ENCODE results near the gene RAMP2. TPM values are rescaled to one million over a fixed set of nuclear protein-coding genes. Genes with fewer than 3 reads are reported as not detected.

Gene RAMP2, protein sequence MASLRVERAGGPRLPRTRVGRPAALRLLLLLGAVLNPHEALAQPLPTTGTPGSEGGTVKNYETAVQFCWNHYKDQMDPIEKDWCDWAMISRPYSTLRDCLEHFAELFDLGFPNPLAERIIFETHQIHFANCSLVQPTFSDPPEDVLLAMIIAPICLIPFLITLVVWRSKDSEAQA
- 0.65 and 1.4 TPM in 2 replicates for total RNA-seq

DNA sequence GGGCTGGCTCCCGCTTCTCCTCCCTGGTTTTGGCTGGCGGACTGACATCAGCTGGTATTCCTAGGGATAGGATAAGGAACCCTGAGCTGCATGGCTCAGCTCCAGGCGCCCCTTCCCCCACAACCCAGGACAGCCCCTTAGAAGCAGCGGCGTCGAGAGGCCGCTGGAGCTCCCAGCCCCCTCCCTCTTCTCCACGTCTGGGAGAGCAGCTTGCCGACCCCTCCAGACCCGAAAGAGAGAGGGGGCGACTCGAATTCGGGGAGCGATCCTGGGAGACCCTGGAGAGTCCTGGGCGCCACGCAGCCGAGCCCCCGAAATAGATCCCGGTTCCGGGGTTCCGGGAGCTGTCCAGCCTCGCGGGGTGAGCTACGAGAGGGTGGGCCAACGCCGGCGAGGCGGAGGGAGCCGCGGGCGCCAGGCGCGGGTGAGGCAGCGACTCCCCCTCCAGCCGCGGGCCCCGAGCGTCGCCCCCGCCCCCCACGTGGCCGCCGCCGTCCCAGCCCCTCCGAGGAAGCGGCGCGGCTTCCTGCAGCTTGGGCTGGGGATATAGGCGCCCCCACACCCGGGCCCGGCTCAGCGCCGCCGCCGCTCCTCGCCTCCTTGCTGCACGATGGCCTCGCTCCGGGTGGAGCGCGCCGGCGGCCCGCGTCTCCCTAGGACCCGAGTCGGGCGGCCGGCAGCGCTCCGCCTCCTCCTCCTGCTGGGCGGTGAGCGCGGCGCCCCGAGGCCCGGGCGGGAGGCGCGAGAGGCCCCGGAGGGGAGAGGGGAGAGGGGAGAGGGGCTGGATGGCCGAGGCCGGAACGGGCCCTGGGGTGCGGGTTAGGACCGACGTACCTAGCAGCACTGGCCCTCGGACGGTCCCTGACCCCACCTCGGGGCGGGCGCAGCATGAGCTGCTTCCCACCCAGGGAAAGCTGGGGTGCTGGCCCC lies at the start of gene RAMP2:
TSS of gene RAMP2 (plus strand) at position 576 of the 930 bp plus-strand sequence. CDS start at position 611, 35 bp downstream.

DNA sequence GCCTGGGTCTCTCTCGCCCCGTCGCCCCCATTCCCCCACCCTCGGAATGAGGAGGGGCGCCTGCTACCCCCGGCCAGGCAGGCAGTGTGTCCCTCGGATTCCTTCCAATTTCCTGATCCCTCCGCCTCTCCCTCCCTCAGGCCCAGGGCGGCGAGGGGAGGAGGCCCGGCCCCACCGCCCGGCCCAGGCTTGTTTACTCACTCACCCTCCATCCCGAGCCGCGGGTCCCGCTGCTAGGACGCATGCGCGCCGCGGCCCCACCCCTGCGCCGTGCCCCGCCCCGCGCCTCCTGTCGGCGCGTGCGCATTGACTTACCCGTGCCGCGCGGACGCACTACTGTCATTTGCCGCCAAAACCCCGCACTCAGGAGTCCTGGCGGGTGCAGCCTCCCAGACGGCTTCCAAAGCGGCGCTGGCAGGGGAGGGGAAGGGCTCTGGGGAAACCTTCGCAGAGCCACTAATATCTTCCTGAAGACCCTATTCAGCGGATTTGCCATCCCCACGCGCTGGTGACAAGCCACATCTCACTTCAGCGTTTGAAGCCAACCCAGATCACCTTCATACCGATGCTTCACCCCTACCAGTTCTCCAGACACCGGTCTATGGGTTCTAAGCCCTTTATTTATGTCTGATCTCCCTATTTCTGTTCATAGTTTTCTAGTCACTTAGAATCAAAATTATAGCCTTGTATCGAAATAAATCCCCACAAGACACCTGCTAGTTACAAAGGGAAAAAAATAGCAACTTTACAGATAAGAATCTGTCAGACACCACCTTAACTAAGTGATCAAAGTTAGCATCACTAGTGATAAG lies 16.0 kb upstream of the RAMP2 start, which contains the start of gene EZH1:
TSS of gene EZH1 (minus strand) at position 235 of the 812 bp plus-strand sequence. CDS start 16,099 bp downstream, outside the sequence.

DNA sequence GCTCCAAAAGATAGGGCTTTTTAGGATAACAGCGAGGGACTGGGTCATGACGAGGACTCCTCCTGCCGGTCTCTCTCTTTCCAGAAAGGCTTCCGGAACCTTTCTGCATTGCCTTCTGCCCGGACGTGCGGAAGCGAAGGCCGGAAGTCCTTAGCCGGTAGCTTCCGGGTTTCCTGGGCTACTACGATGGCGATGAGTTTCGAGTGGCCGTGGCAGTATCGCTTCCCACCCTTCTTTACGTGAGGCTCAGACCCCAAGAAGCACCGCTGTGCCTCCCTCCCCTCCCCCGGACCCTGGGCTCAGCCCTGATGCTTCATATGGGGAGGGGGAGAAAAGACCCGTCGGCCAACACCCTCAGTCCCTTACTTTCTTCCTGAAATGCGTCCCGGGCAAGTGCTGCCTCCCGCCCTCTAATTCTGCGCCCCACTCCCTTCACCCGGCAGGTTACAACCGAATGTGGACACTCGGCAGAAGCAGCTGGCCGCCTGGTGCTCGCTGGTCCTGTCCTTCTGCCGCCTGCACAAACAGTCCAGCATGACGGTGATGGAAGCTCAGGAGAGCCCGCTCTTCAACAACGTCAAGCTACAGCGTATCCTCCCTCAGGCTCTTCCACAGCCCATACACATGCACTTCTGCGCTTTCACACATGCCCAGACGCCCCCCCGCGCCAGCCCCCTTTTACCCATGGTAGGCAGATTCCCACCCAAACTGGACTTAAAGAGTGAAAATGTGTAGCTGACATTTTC lies 12.4 kb downstream of the RAMP2 start, which contains the start of gene VPS25:
TSS of gene VPS25 (plus strand) at position 160 of the 746 bp plus-strand sequence. CDS start at position 187, 27 bp downstream.

DNA sequence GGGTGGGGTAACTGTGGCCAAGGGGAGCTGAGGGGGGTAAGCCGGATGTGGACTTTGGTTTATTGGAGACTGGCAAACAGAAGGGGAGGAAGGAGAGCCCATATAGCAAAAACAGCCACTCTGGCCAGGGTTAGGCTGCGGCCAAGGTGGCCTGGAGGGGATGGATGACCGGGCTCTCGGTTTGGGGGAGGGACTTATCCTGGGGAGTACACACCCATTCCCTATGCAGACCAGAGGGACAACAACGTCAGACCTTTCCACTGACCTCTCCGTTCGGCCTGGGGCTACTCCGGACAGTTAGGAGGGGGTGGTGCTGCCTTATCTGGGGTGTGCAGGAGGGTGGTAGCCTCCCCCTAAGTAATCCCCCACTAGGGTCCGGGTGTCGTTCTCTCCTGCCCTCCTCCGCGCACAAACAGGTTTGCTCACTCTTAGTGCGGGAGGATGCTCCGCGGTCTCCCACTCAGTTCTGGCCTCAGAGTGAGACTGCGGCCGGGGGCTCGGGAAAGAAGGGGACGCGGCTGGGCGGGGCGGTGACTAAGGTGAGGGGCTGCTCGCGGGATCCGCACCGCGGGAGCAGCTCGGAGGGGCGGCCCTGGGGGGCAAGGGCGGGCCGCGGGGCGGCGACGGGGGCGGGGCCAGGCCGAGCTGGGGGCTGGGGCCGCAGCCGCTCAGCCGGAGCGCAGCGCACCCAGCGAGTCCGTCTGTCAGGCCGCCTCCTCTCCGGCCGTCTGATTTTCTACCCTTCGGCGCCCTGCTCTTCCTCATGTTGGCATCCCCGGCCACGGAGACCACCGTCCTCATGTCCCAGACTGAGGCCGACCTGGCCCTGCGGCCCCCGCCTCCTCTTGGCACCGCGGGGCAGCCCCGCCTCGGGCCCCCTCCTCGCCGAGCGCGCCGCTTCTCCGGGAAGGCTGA lies 19.2 kb downstream of the RAMP2 start, which contains the start of gene WNK4:
TSS of gene WNK4 (plus strand) at position 675 of the 915 bp plus-strand sequence. CDS start at position 764, 89 bp downstream.

DNA sequence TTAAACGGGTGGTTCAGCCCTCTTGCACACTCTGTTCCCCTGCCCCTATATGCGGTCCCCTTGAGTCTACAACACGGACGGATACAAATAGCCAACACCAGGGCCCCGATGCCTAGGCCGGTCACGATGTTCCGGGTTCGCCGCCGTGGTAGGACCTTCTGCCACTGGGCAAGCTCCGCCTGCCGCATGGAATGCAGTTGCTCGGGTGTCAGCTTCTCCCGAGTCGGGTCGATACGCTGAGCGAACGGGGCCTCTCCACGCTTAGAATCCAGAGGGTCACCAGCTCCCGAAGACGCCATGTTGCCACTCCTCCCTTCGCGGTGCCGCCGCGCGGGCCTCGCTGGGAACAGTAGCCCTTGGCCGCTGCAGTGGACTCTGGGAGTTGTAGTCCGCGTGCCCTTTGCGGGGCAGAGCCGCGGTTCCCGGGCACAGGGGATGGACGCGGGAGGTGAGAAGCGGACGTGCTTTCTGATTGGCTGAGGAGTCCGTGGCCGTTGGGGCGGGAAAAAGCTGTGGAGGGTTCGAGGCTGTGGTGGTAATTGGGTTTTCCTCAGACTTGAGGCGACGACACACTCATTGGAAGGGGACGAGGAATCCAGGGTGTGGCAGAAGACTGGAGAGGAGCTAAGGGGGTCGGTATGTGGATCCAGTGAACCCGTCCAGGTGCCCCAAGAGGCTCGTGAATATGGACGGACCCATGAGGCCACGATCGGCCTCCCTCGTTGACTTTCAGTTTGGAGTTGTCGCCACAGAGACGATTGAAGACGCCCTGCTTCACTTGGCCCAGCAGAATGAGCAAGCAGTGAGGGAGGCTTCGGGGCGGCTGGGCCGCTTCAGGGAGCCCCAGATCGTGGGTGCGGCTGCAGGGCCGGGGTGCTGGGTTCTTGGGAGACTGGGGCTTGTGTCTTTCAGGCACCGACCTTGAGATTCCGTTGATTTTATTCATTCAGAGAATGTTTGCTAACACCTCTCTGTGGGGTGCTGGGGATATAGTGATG lies 37.7 kb downstream of the RAMP2 start, which contains the start of the genes CNTD1 and COA3:
TSS of gene CNTD1 (plus strand) at position 479 of the 998 bp plus-strand sequence. CDS start at position 686, 207 bp downstream.
TSS of gene COA3 (minus strand) at position 322 of the 998 bp plus-strand sequence. CDS start at position 299, 23 bp downstream.

Other genes starting within 250 kb of the RAMP2 start
- 68.9 and 84.5 TPM in 2 replicates for gene NAGLU, start 225.0 kb upstream of the RAMP2 start, total RNA-seq
- gene HSD17B1, start 208.3 kb upstream of the RAMP2 start, total RNA-seq: 2.1 and 6.0 TPM in 2 replicates
- 15.7 and 33.8 TPM in 2 replicates for gene COASY, start 199.1 kb upstream of the RAMP2 start, total RNA-seq
- 30.8 and 35.6 TPM in 2 replicates for gene MLX, start 194.1 kb upstream of the RAMP2 start, total RNA-seq
- 1.6 and 2.2 TPM in 2 replicates for gene PSMC3IP, start 183.5 kb upstream of the RAMP2 start, total RNA-seq
- gene RETREG3, start 151.9 kb upstream of the RAMP2 start, total RNA-seq: 48.9 and 51.7 TPM in 2 replicates
- 43.9 and 57.3 TPM in 2 replicates for gene TUBG1, start 151.5 kb upstream of the RAMP2 start, total RNA-seq
- 10.9 and 11.2 TPM in 2 replicates for gene TUBG2, start 101.9 kb upstream of the RAMP2 start, total RNA-seq
- 19.6 and 19.9 TPM in 2 replicates for gene PLEKHH3, start 84.2 kb upstream of the RAMP2 start, total RNA-seq
- 1.3 and 7.8 TPM in 2 replicates for gene CCR10, start 79.4 kb upstream of the RAMP2 start, total RNA-seq
- gene CNTNAP1, start 78.7 kb upstream of the RAMP2 start, total RNA-seq: 25.3 and 49.4 TPM in 2 replicates
- 9.6 and 13.5 TPM in 2 replicates for gene EZH1, start 16.2 kb upstream of the RAMP2 start, total RNA-seq
- 77.3 and 82.1 TPM in 2 replicates for gene VPS25, start 12.2 kb downstream of the RAMP2 start, total RNA-seq
- 2.0 and 4.1 TPM in 2 replicates for gene WNK4, start 19.4 kb downstream of the RAMP2 start, total RNA-seq
- gene COA3, start 37.5 kb downstream of the RAMP2 start, total RNA-seq: 64.2 and 69.5 TPM in 2 replicates
- not detected in 2 replicates for gene CNTD1, start 37.6 kb downstream of the RAMP2 start, total RNA-seq
- gene BECN1, start 63.1 kb downstream of the RAMP2 start, total RNA-seq: 68.6 and 74.5 TPM in 2 replicates
- 67.7 and 107 TPM in 2 replicates for gene PSME3, start 72.2 kb downstream of the RAMP2 start, total RNA-seq
- gene AOC2, start 83.4 kb downstream of the RAMP2 start, total RNA-seq: 0.65 TPM in 1 of 2 replicates, not detected in the other
- not detected in 2 replicates for gene AOC3, start 90.0 kb downstream of the RAMP2 start, total RNA-seq
- not detected in 2 replicates for gene G6PC1, start 139.6 kb downstream of the RAMP2 start, total RNA-seq
- 23.5 and 32.2 TPM in 2 replicates for gene AARSD1, start 203.2 kb downstream of the RAMP2 start, total RNA-seq
- not detected in 2 replicates for gene PTGES3L, start 218.9 kb downstream of the RAMP2 start, total RNA-seq
- 7.6 and 9.0 TPM in 2 replicates for gene RUNDC1, start 219.3 kb downstream of the RAMP2 start, total RNA-seq
- 1,314 and 1,460 TPM in 2 replicates for gene RPL27, start 237.2 kb downstream of the RAMP2 start, total RNA-seq
- 40.6 and 44.4 TPM in 2 replicates for gene IFI35, start 245.6 kb downstream of the RAMP2 start, total RNA-seq